D341Med (cell line): ENCODE results near the gene MTIF3.

ENCODE experiments used
- DNase-seq: peaks from one replicate; pipeline ENCODE4 v3.0.0; 2012; ENCODE audit warnings: low spot score

Gene MTIF3

GRCh38 chr13:27449936-27450828 is at the start of gene MTIF3:
MTIF3 (minus strand) TSS chr13:27450564; CDS start chr13:27440448, 10,116 bp downstream.
- peak; percentile 93 for DNase-seq

GRCh38 chr13:27497563-27498230 is 47.3 kb upstream of the MTIF3 start:
- DNase-seq: no peak

GRCh38 chr13:27496536-27497273 is 46.3 kb upstream of the MTIF3 start:
- no peak for DNase-seq

GRCh38 chr13:27496006-27496405 is 45.6 kb upstream of the MTIF3 start:
- no peak for DNase-seq

- DNase-seq: no peak
Measured at GRCh38 chr13:27495551-27495950, 45.2 kb upstream of the MTIF3 start.

GRCh38 chr13:27493981-27494380 is 43.6 kb upstream of the MTIF3 start:
- no peak for DNase-seq

GRCh38 chr13:27489456-27489855 is 39.1 kb upstream of the MTIF3 start:
- no peak for DNase-seq

GRCh38 chr13:27487776-27488175 is 37.4 kb upstream of the MTIF3 start:
- no peak for DNase-seq

GRCh38 chr13:27483421-27483820 is 33.1 kb upstream of the MTIF3 start:
- no peak for DNase-seq

GRCh38 chr13:27482983-27483382 is 32.6 kb upstream of the MTIF3 start:
- no peak for DNase-seq

GRCh38 chr13:27481766-27482165 is 31.4 kb upstream of the MTIF3 start:
- peak; percentile 80 for DNase-seq

GRCh38 chr13:27476943-27477703 is 26.8 kb upstream of the MTIF3 start:
- DNase-seq: no peak

GRCh38 chr13:27474751-27475268 is 24.4 kb upstream of the MTIF3 start:
- no peak for DNase-seq

GRCh38 chr13:27472941-27473340 is 22.6 kb upstream of the MTIF3 start:
- DNase-seq: no peak

- no peak for DNase-seq
Measured at GRCh38 chr13:27472441-27472840, 22.1 kb upstream of the MTIF3 start.

GRCh38 chr13:27470075-27470820 is 19.9 kb upstream of the MTIF3 start:
- DNase-seq: no peak

GRCh38 chr13:27466513-27466912 is 16.1 kb upstream of the MTIF3 start:
- no peak for DNase-seq

- no peak for DNase-seq
Measured at GRCh38 chr13:27465611-27466010, 15.2 kb upstream of the MTIF3 start.

GRCh38 chr13:27463500-27463899 is 13.1 kb upstream of the MTIF3 start:
- no peak for DNase-seq

- no peak for DNase-seq
Measured at GRCh38 chr13:27461940-27462584, 11.7 kb upstream of the MTIF3 start.
